GM19043 (cell line): ENCODE measurements around the gene ASB11.
"Not testable (repeated sequence)": the region's sequence is repeated elsewhere in the genome, so short reads cannot be mapped to it uniquely, and the experiment has no call there.

Experiments
- ATAC-seq: cut with Tn5 transposase; IDR thresholded peaks from one replicate; pipeline ENCODE4 v1.9.1; 2021; ENCODE audit warnings: low read depth; ENCODE audit not compliant: unreplicated experiment

Gene ASB11

DNA sequence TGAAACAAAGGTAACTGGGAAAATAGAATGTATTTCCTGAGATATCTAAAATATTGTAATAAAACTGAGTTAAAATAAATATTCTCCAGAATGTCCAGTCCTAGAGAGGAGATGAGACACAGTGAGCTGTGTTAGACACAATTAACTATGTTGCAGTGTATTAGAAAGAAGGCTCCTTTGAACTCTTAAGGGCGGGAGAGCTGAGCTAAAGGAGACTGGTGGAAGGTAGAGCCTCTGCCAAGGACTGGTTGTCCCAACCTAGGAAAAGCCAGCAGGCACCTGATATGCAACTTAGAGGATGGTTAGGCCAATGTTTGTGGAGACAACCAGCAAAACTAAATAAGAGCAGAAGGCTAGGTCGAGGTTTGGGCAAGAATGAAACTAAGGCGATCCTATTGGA, 4.3 kb downstream of the ASB11 start:
- no peak for ATAC-seq

DNA sequence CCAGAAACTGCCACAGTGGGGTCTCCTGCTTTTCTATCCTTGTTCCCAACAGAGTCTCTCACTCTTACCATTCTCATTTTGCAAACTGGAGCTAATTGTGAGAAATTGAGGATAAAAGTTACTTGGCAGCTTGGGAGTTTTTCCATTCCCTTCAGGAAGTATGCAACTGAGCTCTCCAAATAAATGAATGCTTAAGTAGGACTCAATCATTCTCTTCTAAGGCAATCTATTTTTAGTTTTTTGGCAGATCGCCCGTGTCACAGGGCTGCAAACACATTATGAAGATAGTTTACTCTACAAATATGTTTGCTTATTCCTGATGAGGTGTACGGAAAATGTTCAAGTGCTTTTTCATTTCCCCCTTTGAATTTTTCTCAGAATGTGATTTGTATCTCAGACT, 5.3 kb downstream of the ASB11 start:
- ATAC-seq = no peak

DNA sequence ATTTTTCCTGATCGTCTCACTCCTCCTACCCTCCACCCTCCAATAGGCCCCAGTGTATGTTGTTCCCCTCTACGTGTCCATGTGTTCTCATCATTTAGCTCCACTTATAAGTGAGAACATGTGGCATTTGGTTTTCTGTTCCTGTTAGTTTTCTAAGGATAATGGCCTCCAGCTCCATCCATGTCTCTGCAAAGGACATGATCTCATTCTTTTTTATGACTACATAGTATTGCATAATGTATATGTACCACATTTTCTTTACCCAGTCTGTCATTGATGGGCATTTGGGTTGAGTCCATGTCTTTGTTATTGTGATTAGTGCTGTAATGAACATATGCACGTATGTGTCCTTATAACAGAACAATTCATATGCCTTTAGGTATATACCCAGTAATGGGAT, 9.5 kb downstream of the ASB11 start:
- not testable (repeated sequence) for ATAC-seq

DNA sequence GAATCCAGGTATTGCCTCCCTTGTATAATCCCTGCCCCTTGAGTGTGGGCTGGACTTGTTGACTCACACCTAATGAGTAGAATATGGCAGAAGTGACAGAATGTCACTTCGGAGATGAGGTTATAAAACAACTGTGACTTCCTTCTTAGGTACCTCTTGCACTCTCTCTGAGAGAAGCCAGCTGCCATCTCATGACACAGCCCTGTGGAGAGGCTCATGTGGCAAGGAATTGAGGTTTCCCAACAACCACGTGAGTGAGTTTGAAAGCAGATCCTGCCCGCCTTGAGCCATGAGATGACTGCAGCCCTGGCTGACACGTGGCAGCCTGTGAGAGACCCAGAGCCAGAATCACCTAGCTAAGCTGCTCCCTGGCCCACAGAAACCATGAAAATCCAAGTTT, 13.5 kb downstream of the ASB11 start:
- no peak for ATAC-seq

DNA sequence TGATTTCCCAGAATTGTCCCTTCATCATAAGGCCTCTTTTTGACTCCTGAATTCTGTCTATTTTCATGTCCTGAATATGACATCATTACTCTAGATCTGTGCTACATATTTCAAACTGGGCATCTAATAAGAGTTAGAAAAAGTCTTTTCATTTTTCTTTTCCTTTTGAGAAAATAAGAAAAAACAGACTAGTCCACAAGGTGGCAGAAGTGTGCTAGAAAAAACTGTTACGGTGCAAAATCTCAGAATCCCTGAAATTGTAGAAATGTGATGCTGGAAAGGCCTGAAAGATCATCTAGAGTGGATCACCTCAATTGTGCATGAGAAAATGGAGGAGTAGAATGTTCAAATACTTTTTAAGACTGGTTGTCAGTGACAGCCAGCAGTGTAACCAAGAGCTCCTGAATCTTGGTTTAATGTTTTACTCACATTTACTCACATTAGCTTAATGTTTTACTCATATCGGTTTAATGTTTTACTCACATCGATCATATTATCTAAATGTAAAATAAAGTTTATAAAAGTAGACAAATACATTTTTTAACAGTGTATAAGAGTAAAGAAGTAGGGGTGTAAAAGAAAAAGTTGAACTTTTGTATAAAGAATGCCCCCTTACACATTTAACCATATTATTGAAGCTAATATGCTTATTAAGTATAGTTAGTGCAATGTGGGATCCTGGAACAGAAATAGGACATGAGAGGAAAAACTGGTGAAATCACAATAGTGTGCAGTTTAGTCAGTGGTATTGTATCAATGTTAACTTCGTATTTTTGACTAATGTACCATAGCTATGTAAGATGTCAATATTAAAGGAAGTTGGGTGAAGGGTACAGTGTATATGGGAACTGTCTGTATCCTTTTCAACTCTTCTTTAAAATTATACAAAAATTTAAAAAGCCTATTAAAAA, 15.2 kb downstream of the ASB11 start:
- no peak for ATAC-seq

DNA sequence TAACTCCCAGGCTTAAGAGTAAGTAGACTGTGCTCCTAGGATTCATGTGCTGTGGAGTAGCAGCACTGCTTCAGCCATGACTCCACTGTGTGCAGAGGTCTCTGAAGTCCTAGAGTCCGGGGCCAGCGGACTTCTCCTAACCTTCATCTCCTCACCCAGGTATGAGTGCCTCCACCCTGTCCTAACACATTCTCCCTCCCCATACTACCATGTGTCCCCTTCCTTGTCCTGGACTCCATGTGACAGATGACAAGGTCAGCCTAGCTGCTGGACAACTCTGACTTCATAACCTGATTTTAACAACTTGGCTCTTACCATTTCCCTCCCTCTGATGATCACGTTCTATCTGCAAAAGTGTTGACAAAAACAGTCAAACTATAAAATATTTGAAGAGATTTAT, 16.7 kb downstream of the ASB11 start:
- ATAC-seq = no peak

DNA sequence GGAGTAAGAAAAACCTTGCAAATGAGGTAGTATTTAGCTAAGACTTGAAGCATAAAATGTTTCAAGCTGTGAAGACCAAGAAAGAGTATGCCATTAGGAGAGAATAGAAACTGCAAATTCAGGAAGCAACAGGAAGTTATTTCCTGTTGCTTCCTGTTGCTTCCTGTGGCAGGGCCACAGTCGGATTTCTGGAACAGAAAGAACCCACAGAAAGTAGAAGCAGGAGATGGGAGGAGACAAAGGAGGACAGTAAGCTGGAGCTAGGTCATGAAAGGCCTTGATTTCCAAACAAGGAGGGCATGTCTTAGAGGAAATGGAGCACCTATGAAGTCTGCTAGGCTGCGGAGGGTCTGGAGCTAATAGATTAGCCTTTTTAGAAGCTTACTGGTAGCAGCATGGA, 17.2 kb downstream of the ASB11 start:
- ATAC-seq = no peak

DNA sequence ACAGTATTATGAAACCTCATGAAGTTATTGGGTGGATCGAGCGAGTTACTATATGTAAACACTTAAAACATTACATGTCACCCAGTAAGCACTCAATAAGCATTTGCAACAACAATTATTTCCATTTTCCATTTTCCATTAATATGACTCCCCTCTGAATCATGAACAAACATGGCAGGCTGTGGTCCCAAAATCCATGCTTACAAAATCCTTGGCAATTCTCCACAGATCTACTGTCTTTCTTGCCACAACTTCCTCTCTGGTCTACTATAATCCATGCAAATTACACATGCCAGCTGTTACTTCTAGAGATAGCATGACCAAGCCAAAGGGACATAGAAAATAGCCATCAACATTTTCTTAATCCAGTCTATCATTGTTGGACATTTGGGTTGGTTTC, 22.0 kb downstream of the ASB11 start:
- no peak for ATAC-seq

DNA sequence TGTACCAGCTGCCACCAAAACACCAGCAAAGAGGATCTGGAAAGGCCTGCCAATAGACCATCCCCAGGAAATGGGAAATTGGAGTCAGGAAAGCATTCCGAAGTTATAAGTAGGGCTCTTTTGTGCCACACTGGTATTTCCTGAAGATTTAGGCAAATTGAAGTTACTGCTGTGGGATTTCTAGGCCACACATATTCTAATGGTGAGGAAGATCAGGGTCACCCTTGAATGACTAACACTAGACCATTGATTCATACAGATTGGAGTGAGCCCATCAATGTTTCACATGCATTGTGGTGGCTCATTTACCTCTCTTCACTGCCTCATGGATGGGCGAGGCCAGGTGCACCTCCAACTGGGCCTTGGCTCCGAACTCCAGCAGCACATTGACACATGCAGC, 22.6 kb downstream of the ASB11 start:
- no peak for ATAC-seq

DNA sequence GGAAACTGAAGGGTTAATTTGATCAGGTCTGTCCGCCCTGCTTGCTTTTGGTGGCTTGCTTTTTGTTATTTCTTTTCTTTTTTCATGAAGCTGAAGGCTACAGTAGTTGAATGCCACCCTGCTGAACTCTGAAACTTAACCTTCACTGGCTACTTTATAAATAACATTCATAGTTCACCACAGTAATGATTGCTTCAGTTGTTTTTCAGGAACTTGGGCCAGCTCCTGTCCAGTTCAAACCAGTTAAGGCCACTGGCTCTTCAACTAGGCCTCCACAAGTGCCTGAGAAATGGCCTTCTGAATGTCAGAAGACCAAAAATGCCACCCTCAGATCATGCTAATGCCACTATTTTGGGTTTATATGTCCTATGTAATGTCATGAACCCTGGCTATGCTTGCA, 37.8 kb downstream of the ASB11 start:
- ATAC-seq = no peak

DNA sequence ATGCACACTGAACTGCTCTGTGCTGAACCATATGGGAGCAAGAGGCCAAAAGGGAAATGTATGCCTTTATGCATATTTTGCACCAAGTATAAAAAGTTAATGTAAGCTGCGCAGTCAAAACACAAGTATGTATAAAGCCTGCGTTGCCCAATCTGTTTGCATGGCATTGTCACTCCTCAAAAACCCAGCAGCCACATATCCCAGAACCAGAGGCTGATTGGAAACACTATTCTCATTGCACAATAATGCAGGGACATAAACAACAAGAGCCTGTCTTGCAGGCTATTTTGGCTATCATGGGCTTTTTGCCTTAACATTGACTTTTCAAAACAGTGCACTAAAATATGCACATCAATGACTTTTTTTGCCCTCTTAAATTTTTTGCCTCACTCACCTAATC, 40.5 kb downstream of the ASB11 start:
- no peak for ATAC-seq

DNA sequence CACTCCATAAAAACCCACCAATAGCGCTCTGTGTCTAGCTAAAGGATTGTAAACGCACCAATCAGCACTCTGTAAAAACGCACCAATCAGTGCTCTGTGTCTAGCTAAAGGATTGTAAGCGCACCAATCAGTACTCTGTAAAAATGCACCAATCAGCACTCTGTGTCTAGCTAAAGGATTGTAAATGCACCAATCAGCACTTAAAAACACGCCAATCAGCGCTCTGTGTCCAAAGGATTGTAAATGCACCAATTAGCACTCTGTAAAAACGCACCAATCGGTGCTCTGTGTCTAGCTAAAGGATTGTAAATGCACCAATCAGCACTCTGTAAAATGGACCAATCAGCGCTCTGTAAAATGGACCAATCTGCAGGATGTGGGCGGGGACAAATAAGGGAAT, 42.2 kb downstream of the ASB11 start:
- not testable (repeated sequence) for ATAC-seq

DNA sequence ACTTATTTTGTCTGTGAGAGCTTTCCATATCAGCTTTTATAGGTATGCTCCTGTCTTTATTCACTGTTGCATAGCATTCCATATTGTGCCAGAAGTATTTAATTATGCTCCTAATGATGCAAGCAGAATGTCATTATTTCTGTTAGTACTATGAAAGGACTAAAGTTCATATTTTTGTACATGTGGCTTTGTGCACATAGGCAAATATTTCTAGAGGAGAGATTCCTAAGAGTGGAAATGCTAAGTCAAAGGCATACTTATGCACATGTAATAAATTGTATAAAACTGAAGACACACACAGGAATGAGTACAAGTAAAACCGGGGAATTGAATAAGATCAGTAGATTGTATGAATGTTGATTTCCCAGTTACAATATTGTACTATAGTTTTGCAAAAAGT, 43.7 kb downstream of the ASB11 start:
- ATAC-seq = no peak

DNA sequence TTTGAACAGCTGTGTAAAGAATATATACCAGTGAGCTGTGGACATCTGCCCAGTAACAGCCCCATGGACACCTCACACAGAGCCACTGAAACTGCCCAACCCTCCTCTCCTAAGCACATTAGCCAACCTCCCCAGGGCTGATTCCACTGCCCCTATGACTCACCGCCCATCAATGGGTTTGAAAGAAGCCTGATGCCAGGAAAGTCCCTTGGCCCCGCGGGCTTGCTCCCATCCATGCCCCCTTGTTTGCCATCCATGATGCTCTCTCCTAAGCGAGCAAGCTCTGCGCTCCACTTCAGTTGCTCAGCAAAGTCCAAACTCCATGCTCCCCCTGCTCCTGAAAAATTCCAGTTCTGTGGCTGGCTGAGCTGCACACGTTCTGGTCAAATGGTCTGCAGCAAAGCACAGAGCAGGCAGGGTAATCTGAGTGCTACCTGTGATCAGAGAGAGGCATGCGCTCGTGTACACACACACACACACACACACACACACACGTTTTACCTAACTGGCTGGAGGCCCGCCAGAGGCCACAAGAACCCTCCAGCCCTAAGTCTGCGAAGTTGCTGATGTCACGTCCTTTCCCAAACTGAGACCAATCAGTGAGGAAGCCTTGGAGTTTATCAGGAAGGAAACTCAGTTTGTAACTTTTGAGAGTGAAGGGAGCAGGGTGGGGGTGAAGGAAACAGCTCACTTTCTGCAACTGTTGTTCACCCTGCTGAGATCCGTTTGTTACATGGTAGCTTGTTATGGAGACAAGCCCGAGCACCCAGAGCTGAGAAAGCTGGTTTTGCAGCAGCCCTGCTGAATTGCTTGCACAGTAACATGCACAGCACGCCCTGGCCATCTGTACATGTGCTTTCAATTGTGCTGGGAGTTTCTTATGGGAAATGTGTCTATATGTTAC, 45.6 kb downstream of the ASB11 start, which contains the start of gene ASB9:
Gene ASB9, minus strand, starts transcription at position 466 of the 904 bp plus-strand sequence. Its CDS starts 209 bp downstream, at position 257.
- ATAC-seq = no peak

DNA sequence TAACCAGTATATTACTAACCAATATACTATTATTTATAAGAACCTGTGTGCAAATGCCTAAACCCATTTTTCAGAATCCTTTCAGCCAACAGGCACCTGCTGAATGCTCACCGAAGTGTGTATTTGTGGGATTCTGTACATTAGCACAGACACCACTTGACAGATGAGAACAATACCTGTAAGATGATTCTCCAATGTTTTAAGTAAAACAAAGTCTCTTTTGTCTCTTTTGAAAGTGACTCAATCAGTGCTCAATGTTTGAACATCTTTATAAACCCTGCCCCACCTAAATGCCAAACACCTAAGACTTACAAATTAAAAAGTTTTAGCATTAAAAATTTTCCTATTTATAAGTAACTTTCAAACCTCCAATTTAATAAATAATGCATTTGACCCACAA, 46.3 kb downstream of the ASB11 start:
- ATAC-seq = no peak

DNA sequence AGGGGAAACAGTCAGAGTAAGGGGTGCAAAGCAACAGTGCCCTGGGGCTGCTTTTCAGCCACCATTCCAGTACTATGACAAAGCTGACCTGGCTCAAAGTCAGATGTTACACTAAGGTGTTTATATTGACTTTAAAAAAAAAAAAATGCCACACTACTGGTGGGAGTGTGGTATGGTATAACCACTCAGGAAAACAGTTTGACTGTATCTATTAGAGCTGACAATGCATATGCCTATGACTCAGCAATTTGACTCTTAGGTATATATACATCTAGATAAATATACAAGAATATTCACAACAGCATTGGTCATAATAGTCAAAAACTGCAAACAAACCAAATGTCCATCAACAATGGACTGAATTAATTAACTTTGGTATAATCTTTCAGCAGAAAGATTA, 60.6 kb downstream of the ASB11 start:
- ATAC-seq = no peak

DNA sequence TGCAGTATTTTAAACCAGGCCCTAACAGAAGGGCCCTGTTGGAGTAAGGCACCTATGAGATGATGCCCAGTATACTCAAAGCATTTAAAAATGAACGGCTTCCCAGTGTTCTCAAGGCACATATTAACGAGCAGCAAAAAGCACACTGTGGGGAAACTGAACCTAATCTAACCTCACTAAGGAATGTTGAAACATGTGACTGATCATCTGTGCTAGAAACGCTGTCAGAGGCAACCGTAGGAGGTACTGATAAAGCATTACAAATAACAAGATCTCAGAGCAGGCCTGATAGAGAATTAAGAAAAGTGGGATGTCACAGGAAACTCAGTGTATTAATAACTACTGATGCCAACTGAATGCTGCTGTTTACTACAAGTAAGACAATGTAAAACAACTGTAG, 69.5 kb downstream of the ASB11 start:
- ATAC-seq = no peak

DNA sequence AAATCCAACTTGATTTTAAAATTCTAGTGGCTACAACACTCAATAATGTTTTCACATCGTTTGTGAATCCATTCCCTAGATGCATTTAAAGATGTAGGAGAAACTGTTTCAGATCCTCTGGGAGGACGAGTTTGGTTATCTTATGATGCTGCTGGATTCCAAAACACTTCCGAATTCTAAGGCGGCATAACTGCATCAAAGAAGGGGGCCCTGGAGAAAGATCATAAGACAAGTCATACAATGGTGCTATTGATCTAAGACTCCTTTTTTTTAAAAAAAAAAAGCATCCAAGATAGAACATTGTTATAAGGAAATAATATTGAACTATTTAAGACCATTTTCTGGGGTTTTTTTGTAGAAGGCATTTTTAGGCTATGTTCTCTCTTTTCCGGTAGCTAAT, 71.0 kb downstream of the ASB11 start:
- no peak for ATAC-seq

DNA sequence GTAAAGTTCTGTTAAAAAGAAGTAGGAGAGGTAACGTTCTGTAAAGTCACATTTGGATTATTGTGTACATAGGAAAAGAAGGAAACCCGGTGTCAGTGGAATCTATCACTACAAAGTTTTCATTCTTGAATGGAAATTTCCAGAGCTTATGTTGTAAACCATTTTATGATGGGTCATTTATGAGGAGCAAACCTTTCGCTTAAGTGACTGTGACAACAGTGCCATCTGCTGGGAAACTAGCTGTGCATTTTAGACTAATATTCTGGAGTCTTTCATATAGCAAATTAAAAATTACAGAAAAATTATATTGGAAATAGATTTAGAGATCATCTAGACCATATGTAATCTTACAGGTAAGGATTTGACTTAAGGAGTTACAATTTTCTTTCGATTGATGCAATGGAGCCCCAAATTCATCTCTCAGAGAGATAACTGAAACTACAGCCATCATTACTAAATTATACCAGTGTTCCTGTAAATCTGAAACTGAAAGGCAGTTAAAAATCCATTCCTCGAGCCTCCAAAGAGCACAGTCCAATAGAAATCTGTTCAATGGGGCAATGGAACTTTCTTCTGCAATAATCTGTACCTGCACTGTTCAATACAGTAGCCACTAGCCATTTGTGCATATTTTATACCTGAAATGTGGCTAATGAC, 72.4 kb downstream of the ASB11 start:
- ATAC-seq = no peak

DNA sequence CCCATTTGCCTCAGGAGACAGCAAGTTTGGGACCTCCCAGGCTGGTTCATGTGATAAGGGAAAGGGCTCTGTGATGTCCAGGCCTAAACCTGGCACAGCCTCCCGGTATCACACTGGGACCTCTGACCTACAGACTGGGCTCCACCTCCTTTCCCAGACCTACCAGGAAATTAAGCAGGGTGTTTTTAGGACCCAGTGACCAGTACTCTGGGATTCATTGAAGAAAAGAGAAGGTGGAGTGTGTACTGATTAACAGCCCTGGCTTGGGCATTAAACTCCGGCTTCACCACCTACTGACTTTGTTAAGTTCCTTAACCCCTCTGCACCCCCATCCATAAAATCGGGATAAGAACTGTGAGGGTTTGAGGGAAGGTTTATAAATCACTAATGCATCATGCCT, 74.1 kb downstream of the ASB11 start:
- ATAC-seq = no peak

DNA sequence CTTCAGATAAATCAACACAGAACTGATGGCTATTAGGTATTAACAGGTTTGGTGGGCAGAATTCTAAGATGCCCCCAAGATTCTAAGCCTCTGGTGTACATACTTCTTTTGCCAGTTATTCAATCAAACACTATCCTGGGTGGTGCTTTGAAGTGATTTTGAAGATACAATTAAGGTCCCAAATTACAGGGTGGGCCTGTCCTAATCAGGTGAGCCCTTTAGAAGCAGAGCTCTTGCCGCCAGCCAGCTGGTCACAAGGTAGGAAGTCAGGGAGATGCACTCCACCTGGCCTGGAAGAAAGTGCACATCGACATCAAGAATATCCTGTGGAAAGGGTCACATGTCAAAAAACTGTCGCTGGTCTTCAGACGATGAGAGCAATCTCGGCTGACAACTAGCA, 75.0 kb downstream of the ASB11 start:
- no peak for ATAC-seq
